ENCODE data around the gene ALDH3B2. TPM values are rescaled to one million over a fixed set of nuclear protein-coding genes. Genes with fewer than 3 reads are reported as not detected.
"Not testable (repeated sequence)": the region's sequence is repeated elsewhere in the genome, so short reads cannot be mapped to it uniquely, and the experiment has no call there.

The ALDH3B2 gene
- total RNA-seq, 1 donor from 2014 or later, result not detected

DNA sequence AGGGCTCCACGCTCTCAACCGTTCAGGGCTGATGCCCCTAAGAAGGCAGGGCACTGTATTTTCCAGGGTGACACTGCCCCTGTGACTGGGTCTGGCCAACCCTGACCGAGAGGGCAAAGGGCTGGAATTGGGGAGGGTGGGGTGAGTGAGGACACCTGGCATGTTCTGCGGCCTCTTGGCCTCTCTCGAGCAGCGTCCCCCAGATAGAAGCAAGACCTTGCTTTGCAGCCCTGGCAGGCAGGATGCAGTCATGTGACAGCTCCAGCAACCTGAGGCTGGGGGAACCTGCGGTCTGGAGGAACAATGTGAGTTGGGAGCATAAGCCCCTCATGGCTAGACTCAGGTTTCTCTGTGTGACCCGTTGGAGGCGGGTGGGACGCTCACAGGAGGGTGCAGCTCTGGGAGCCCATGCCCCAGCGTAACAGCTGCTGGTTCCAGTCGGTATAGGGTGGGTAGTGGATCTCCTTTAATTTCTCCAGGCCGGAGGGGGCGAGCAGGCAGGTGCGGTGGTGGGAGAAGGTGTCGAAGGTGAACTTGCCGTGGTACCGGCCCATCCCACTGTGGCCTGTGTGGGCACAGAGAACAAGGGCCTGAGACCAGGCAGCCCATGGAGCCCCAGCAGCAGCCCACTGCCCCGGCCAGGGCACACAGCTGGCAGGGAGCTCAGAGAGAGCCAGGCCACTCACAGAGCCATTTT lies 11.4 kb downstream of the ALDH3B2 start:
- DNase-seq (ENCODE audit: low read depth, low spot score), result no peak

DNA sequence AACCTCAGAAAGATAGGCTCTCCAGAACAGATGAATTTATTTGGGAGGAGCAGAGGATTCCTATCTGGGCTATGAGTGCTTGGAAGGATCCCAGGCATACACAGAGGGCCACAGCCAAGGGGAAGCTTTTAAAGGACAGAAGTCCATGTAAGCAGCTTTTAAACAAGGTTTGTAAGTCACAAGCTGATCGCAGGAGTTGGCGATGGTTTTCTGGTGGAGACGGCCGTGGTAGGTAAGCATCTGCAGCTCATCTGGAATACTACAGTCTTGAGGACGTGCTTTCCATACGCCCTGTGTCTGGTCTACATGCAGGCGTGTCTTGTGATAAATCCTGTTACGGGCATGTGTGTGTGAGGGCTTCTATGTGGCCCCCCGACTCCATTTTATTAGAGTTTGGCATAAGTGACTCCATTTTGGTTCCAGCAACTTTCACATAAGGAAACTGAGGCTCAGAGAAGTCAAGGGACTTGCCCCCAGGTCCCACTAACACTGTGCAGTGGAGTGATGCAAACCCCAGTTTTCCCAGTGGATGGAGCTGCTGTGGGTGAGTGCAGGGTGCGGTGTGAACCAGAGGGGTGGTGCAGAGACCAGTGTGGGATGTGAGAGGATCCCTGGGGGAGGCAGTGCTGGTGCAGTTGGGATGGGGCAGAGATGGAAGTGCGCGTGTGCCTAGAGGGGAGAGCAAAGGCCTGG lies 12.1 kb downstream of the ALDH3B2 start:
- DNase-seq (ENCODE audit: low read depth, low spot score), result no peak

DNA sequence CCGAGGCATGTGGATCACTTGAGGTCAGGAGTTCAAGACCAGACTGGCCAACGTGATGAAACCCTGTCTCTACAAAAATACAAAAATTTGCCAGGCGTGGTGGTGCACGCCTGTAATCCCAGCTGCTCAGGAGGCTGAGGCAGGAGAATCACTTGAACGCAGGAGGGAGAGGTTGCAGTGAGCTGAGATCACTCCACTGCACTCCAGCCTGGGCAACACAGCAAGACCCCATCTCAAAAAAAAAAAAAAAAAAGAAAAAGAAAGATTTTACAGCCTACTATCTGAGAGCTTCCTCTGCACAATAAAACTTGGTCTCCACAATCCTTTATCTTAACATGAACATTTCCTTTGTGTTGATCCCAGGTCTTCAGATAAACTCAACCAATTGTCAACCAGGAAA lies 13.7 kb downstream of the ALDH3B2 start:
- DNase-seq (ENCODE audit: low read depth, low spot score), result not testable (repeated sequence)

DNA sequence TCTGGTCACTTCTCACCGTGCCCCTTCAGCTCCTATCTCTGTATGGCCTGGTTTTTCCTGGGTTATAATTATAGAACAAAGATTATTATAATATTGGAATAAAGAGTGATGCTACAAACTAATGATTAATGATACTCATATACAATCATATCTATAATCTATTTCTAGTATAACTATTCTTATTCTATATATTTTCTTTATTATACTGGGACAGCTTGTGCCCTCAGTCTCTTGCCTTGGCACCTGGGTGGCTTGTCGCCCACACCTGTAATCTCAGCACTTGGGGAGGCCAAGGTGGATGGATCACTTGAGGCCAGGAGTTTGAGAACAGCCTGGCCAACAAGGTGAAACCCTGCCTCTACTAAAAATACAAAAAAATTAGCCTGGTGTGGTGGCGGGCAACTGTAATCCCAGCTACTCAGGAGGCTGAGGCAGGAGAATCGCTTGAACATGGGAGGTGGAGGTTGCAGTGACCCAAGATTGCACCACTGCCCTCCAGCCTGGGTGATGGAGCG lies 14.7 kb downstream of the ALDH3B2 start:
- not testable (repeated sequence) for DNase-seq (ENCODE audit: low read depth, low spot score)

DNA sequence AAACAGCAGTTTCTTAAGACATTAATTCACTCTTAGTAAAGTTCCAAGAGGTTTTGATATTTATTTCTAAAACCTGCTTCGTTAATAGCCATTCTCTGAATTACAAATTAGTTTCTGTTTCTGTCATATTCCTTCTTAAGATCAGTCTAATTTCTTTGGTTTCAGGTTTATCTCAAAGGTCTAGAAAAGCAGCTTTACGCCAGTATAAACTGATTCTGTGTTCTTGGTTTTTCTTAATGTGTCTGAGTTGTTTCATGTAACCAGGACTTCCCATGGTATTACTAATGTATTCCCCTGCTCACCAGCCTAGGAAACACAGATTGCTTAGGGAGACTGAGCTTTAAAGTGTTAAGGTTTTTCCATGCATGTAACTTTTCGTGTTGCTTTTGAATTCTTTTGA lies 17.1 kb downstream of the ALDH3B2 start:
- no peak for DNase-seq (ENCODE audit: low read depth, low spot score)

DNA sequence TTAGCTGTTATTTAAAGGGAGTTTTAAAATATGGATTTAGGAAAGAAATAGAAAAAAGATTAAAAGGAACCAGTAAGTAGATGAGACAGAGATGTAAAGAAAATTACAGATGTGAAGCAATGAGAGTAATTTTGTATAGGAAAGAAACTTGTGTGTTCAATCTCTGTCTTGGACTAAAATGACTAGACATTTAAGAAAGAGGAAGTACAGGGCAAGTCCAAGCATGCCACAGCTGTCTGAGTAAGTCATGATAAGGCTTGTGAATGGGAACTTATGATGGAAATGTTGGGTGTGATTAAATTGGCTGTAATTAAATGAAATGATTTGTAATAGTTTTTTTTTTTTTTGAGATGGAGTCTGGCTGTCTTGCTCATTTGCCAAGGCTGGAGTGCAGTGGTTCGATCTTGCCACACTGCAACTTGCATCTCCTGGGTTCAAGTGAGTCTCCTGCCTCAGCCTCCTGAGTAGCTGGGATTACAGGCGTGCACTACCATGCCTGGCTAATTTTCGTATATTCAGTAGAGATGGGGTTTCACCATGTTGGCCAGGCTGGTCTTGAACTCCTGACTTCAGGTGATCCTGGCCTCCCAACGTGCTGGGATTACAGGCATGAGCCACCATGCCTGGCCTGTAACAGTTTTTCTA lies 18.0 kb downstream of the ALDH3B2 start:
- no peak for DNase-seq (ENCODE audit: low read depth, low spot score)

DNA sequence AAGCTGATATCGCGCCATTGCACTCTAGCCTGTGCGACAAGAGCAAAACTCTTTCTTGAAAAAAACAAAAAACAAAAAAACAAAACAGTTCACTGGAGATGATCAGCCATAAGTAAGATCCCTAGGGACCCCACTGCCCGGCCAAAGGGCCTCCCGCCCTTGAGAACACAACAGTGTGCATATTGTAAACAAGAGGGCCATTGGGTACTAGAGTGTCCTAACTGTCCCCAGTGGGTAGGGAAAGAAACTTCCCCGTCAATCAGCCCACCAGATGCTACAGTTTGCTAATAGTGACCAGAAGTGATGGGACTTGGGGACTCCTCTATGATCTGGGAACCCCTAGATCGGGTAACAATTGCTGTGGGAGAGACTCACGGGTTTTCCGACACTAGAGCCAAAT lies 20.2 kb downstream of the ALDH3B2 start:
- DNase-seq (ENCODE audit: low read depth, low spot score), result no peak

DNA sequence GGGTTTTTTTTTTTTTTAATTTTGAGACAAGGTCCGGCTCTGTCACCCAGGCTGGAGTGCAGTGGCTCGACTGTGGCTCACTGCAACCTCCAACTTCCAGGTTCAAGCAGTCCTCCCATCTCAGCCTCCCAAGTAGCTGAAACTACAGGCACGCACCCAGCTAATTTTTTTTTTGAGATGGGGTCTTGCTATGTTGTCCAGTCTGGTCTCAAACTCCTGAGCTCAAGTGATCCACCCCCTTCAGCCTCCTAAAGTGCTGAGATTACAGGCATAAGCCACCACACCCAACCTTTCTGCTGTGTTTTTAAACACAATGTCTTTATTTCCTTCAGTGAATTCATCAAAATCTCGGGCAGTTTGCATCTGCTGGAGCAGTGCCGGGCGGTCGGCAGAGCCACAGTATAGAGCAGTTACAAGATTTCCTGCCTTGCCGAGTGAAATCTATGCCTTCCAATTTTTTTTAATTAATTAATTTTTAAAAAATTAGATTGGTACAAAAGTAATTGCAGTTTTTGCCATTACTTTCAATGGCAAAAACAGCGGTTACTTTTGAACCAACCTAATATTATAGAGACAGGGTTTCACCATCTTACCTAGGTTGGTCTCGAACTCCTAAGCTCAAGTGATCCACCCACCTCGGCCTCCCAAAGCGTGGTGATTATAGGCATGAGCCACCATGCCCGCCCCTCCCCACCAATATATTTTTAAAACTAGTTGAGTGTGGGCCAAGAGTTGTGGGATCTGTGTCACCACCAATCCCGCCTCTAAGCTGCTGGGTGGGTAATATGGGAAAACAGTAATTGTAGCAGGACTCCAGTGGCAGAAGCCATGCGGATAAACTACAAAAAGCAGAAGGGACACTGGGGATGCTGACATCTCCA lies 21.2 kb downstream of the ALDH3B2 start:
- DNase-seq (ENCODE audit: low read depth, low spot score), result no peak

DNA sequence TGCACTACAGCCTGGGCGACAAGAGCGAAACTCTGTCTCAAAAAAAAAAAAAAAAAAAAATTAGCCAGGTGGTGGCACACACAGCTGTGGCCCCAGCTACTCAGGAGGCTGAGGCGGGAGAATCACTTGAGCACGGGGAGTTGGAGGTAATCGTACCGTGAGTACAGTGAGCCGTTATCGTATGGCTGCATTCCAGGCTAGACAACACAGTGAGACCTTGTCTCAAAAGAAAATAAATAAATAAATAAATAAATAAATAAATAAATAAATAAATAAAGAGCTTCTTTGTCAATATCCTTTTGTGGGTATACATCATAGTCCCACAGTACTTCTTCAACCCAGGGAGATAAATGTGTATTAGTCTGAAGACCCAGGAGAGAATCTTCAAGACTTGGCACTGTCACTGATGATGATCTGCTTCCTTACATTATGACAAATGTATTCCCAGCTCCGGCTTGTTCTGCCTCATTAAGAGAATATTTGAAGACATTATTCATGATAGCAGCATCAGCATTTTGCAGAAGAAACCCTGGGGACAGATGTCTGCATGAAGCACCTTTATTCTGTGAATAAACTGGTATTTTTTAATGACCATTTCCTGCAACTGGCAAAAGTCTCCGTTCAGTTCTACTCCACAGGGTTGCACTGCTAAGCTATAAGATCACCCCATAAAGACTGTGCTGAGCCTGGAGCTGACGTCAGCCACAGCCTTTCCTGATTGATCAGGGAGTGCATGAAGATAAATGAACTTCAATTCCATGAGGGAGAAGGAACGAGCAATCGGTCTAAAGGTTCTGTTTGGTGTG lies 22.2 kb downstream of the ALDH3B2 start:
- DNase-seq (ENCODE audit: low read depth, low spot score), result no peak

DNA sequence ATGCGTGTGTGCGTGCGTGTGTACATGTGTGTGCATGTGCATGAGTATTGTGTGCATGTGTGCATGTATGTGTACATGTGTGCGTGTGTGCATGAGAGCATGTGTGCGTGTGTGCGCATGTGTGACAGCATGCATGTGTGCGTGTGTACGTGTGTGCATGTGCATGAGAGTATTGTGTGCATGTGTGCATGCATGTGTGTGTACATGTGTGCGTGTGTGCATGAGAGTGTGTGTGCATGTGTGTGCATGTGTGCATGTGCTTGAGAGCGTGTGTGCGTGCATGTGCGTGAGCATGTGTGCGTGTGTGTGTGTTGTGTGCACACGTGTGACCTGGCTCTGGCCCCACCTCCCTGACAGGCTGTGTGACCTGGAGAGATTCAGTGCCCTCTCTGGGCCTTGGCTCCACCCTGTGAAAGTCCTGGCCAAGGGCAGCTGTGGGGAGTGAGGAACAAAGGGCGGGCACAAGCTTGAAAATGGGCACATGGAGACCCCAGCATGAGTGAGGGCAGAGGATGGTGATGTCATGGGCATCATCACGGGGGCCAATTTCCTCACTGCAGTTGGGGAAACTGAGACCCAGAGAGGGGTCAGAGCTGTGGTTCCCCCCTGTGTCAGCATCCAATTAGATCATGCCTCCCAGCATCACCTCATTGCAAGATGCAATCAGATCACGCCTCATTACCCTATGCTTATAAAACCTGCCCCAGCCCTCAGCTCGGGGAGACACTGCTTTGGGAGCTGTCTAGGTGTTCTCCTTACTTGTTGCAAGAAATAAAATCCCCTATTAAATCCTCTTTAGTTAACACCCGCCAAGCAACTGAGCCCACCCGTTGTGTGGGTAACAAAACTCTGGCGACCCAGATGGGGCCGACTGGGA lies 24.6 kb downstream of the ALDH3B2 start:
- DNase-seq (ENCODE audit: low read depth, low spot score), result no peak

DNA sequence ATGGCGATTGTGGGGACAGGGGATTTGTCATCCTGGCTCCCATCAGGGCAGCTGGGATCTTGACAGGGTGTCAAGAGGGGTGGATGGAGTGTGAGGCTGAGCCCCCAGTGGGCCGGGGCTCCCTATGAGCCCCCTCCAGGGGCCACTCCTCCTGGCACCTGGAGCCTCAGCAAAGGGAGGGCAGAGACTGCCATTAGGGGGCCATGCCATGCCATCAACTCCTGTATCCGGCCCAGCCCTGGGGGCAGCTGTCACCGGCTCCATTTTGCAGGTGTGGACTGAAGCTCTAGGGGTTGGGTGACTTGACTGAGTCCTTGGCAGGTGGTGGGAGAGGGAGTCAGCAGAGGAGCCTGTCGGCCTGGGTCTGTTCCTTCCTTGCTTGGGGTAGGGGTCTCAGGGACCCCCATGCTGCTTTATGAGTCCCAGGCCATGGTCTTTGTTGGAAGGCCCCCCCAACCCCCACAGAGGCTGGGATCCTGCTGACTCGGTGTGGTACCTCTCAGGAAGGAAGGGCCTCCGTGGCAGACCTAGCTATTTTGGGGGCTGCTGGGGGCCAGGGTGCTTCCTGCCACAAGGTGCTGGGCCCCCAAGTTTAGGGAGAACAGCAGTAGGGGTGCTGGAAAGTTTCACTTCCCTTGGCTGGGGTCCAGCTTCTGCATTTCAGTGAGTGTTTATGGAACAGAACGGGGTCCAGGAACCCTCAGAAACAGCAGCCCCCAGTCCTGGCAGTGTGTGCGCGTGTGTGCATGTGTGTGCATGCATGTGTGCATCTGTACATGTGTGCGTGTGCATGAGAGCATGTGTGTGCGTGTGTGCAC lies 25.4 kb downstream of the ALDH3B2 start:
- no peak for DNase-seq (ENCODE audit: low read depth, low spot score)

DNA sequence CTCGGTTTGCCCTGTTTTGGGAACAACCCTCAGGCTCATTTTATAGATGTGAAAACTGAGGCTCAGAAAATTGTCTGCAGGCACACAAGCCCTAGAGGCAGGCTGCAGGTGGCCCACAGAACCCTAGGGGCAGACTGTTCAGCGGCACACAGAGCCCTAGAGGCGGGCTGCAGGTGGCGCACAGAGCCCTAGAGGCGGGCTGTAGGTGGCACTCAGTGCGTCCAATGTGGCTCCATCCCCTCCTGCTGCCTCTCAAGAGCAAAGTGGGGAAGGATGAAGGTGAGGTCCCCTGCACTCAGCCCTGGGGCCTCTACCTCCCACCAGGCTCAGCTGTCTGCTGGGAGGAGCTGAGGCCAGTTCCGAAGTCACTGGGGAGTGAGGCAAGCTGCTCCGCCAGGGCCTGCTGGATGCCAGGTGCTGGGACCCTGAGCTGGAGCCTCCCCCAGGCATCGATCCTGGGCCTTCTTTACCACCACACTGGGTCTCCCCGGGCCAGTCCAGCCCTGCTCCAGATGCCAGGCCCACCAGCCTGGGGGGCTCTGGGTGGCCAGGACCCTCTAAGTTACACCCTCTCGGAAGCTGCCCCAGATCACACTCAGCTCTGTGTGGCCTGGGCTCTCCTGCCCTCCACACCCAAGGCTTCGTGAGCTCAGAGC lies 26.2 kb downstream of the ALDH3B2 start:
- DNase-seq (ENCODE audit: low read depth, low spot score), result no peak

DNA sequence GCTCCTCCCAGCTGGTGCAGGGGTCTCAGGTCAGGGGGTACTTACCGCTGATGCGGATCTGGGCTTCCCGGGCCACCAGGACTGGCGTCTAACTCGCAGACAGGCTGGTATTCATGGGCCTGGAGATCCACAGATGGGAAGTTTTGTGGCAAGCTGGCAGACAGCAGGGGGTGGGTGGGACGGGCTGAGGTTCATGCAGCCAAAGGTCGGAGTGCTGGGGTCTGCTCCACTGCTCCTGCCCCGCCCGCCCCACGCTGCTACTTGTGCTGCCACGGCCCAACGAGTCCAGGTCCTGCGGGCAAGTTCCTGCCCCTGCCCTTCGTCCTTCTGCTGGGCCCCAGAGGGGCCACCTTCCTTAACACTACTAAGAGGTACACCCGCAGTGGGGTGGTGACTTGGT lies 27.0 kb downstream of the ALDH3B2 start:
- no peak for DNase-seq (ENCODE audit: low read depth, low spot score)

DNA sequence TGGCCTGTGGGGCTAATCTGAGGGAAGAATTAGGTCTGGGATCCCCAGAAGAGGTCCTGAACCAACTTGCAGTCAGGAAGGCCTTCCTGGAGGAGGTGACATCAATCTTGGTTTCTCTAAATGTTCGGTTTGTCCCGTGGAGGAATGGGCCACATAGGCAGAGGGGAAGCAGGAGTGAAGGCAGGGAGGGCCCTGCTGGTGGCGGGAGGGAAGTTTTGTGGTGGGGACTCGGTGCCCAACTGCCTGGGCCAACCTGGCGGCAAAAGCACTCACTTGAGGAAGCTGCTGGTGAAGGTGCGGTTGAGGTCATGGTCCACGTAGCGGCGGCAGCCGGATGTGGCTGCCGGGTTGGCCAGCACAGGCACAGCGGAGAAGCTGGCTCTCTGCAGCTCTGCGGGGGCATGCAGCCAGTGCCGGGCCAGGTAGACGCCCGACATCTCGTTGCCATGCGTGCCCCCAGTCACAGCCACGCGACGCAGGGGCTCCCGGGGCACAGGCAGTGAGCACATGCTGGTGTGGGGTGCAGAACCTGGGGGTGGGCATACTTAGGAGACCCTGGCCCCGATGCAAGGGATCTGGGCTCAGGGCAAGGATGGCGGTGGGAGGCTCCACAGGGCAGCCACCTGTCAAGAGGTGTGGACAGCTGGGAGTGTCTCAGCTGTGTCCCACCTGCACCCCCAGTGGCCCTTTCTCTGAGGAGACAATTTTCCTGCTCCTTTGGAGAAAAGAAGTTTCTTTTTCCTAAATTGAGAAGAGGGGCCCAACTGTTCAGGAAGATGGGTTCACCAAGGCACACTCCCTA lies 27.7 kb downstream of the ALDH3B2 start:
- DNase-seq (ENCODE audit: low read depth, low spot score), result no peak

DNA sequence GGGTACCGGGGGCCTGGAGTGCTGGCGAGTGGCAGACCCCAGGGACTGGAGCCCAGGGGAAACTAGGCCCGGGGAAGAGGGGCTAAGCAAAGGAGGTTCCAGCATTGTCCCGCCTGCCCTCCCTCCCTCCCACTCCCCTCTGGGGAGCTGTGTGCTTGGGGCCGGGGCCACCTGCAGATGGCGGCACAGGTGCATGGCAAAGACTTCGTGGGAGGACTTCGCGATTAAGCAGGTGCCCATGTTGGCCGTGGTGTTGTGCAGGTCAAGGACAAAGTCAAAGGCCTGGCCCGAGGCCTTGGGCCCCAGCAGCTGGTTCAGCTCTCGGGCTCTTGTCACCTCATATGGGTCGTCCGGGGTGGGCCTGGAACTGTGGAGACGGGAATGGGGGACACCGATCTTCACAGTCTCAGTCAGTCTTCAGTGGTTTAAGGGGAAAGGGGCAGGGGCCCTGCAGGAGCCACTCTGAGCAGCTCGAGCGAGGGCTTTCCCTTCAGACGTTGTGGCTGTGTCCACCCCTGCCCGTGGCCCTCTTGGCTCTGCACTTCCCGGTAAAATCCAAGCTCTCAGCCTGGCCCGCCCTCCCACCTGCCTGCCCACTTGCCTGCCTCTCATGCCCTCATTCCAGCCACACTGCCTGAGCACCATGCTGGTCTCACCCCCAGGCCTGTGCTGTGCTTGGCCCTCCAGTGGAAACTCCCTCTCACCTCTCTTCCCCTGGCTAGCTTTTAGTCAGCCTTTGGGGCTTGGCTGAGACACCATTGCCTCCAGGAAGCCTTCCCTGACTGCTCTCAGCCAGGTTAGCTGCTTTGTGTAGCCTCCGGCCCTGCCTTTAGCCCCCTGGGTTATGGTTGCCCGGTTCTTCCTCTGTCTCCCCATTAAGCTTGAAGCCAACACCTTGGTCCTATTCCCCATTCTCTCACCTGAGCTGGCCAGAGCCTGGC lies 28.6 kb downstream of the ALDH3B2 start:
- DNase-seq (ENCODE audit: low read depth, low spot score), result no peak

All from pulmonary artery endothelial cell (primary cell).